HepG2 (cell line): Measurements from ENCODE around the gene WDR43.

Experiments
- CTCF ChIP-seq: sonication (generic); formaldehyde crosslinking; IDR thresholded peaks from 2 replicates; pipeline ENCODE4 v1.5.0; 2020; ENCODE audit warnings: mild to moderate bottlenecking, missing genetic modification reagents, moderate library complexity
- ELF1 ChIP-seq: sonication (generic); formaldehyde crosslinking; IDR thresholded peaks from 2 replicates; pipeline ENCODE4 v1.4.0; 2020; ENCODE audit warnings: missing genetic modification reagents
- MXI1 ChIP-seq: IDR thresholded peaks from 3 replicates; pipeline ENCODE4 v1.6.1; 2012; ENCODE audit warnings: low read depth, low read length, inconsistent platforms, borderline replicate concordance
- REST ChIP-seq, 2 experiments: IDR thresholded peaks; 2 replicates each; pipeline ENCODE4 v1.6.1; 2011 to 2012; ENCODE audit warnings: low read length in 2 of 2, borderline replicate concordance in 1 of 2, low read depth in 1 of 2, mild to moderate bottlenecking in 1 of 2, moderate library complexity in 1 of 2
- SKIL ChIP-seq: sonication (generic); formaldehyde crosslinking; IDR thresholded peaks from 2 replicates; pipeline ENCODE4 v1.8.0; 2022; ENCODE audit warnings: missing genetic modification reagents, mild to moderate bottlenecking, moderate library complexity, borderline replicate concordance
- SNAPC5 ChIP-seq: sonication (generic); formaldehyde crosslinking; IDR thresholded peaks from 2 replicates; pipeline ENCODE4 v1.8.1; 2023; ENCODE audit warnings: mild to moderate bottlenecking, missing genetic modification reagents, borderline replicate concordance
- TBP ChIP-seq: sonication (generic); formaldehyde crosslinking; IDR thresholded peaks from 2 replicates; pipeline ENCODE4 v1.5.0; 2020; ENCODE audit warnings: missing genetic modification reagents
- ZSCAN30 ChIP-seq: sonication (generic); formaldehyde crosslinking; IDR thresholded peaks from 2 replicates; pipeline ENCODE4 v1.5.0; 2020; ENCODE audit warnings: mild to moderate bottlenecking, missing genetic modification reagents

GRCh38 chr2:28982381-28982950 is 88.0 kb downstream of the WDR43 start:
- TF ChIP-seq REST (IDR thresholded peaks at IDR 0.05; ENCODE audit: borderline replicate concordance in 1 of 2, low read depth in 1 of 2, low read length in 2 of 2), result no peak
- TF ChIP-seq CTCF (CRISPR knock-in tag), result no peak
- no peak for TF ChIP-seq TBP
- no peak for TF ChIP-seq SNAPC5 (CRISPR knock-in tag)
- TF ChIP-seq MXI1, result no peak
- TF ChIP-seq ZSCAN30 (CRISPR knock-in tag), result no peak
- TF ChIP-seq ELF1 (CRISPR knock-in tag), result no peak
- no peak for TF ChIP-seq SKIL (CRISPR knock-in tag)
